NOMO-1 treated with DMSO at 0.1 percent for 48 hours (cell line): ENCODE data around the gene SH3BGRL2.

ENCODE experiments used
- DNase-seq: peaks from one replicate; lab custom pipeline; 2025; ENCODE audit not compliant: unreplicated experiment; lab: John Stamatoyannopoulos, UW

The SH3BGRL2 gene

GRCh38 chr6:79694623-79695343 is 63.7 kb downstream of the SH3BGRL2 start:
- DNase-seq: no peak

- DNase-seq: no peak
Observed at GRCh38 chr6:79697430-79697829, 66.3 kb downstream of the SH3BGRL2 start.

GRCh38 chr6:79699606-79700005 is 68.5 kb downstream of the SH3BGRL2 start:
- DNase-seq: no peak

- no peak for DNase-seq
Observed at GRCh38 chr6:79702691-79703090, 71.6 kb downstream of the SH3BGRL2 start.

GRCh38 chr6:79704200-79704599 is 73.1 kb downstream of the SH3BGRL2 start:
- no peak for DNase-seq

- no peak for DNase-seq
Observed at GRCh38 chr6:79705456-79705995, 74.4 kb downstream of the SH3BGRL2 start.

GRCh38 chr6:79706527-79706926 is 75.4 kb downstream of the SH3BGRL2 start:
- DNase-seq: no peak

GRCh38 chr6:79707621-79708020 is 76.5 kb downstream of the SH3BGRL2 start:
- DNase-seq: no peak

- DNase-seq: no peak
Observed at GRCh38 chr6:79708095-79708791, 77.1 kb downstream of the SH3BGRL2 start.

GRCh38 chr6:79710127-79710526 is 79.0 kb downstream of the SH3BGRL2 start:
- no peak for DNase-seq

GRCh38 chr6:79711167-79711566 is 80.0 kb downstream of the SH3BGRL2 start:
- no peak for DNase-seq

GRCh38 chr6:79712144-79712543 is 81.0 kb downstream of the SH3BGRL2 start:
- no peak for DNase-seq

- DNase-seq: no peak
Observed at GRCh38 chr6:79712616-79713135, 81.5 kb downstream of the SH3BGRL2 start.

- DNase-seq: no peak
Observed at GRCh38 chr6:79713701-79714322, 82.7 kb downstream of the SH3BGRL2 start.

GRCh38 chr6:79717989-79718388 is 86.9 kb downstream of the SH3BGRL2 start:
- DNase-seq: no peak

- DNase-seq: no peak
Observed at GRCh38 chr6:79718509-79719247, 87.5 kb downstream of the SH3BGRL2 start.

- no peak for DNase-seq
Observed at GRCh38 chr6:79719248-79719960, 88.3 kb downstream of the SH3BGRL2 start.

GRCh38 chr6:79724816-79725215 is 93.7 kb downstream of the SH3BGRL2 start:
- no peak for DNase-seq

- no peak for DNase-seq
Observed at GRCh38 chr6:79731471-79731870, 100.3 kb downstream of the SH3BGRL2 start.

GRCh38 chr6:79733388-79733787 is 102.3 kb downstream of the SH3BGRL2 start:
- DNase-seq: no peak
